WTC11 (cell line): ENCODE results near the gene RHOH. TPM values are rescaled to one million over a fixed set of nuclear protein-coding genes. Genes with fewer than 3 reads are reported as not detected.

ENCODE experiments used
- ATAC-seq: fragments of 200-7000 bp; cut with Tn5 transposase; 2 replicates; pipeline ENCODE4 v1.10.0; 2021; ENCODE audit warnings: mild to moderate bottlenecking, moderate library complexity
- CTCF ChIA-PET: fragments of 300-600 bp; sonication (Branson Sonifier 250); formaldehyde crosslinking; loops from one replicate; lab custom pipeline; 2021; ENCODE audit warnings: antibody characterized with exemption; lab: Charles Lee
- POLR2A ChIA-PET: fragments of 350-600 bp; sonication (Branson Sonifier 250); formaldehyde crosslinking; loops from one replicate; lab custom pipeline; 2021; ENCODE audit warnings: antibody characterized with exemption; lab: Charles Lee
- DNase-seq: peaks from one replicate; pipeline ENCODE4 v3.0.0; 2021; ENCODE audit warnings: low spot score
- H3K27ac Mint-ChIP-seq: 2 replicates; pipeline ENCODE4 v1.8.0; 2021; ENCODE audit warnings: mixed read lengths
- H3K27me3 Mint-ChIP-seq: 2 replicates; pipeline ENCODE4 v1.8.0; 2021; ENCODE audit warnings: low read depth, mild to moderate bottlenecking, moderate library complexity, mixed read lengths
- H3K36me3 Mint-ChIP-seq: 2 replicates; pipeline ENCODE4 v1.8.0; 2021; ENCODE audit warnings: mixed read lengths
- H3K4me1 Mint-ChIP-seq: 2 replicates; pipeline ENCODE4 v1.8.0; 2022; ENCODE audit warnings: mixed read lengths
- H3K4me3 Mint-ChIP-seq: 2 replicates; pipeline ENCODE4 v1.8.0; 2021; ENCODE audit warnings: mild to moderate bottlenecking, moderate library complexity, mixed read lengths
- H3K9me3 Mint-ChIP-seq: 2 replicates; pipeline ENCODE4 v1.8.0; 2021; ENCODE audit warnings: mixed read lengths
- CREB1 ChIP-seq: sonication (generic); formaldehyde crosslinking; IDR thresholded peaks from 2 replicates; pipeline ENCODE4 v1.8.0; 2023; ENCODE audit warnings: mild to moderate bottlenecking, missing genetic modification reagents
- ETV6 ChIP-seq: sonication (generic); formaldehyde crosslinking; IDR thresholded peaks from 2 replicates; pipeline ENCODE4 v1.8.1; 2022; ENCODE audit warnings: mild to moderate bottlenecking, missing genetic modification reagents
- FOXP1 ChIP-seq: sonication (generic); formaldehyde crosslinking; IDR thresholded peaks from 2 replicates; pipeline ENCODE4 v1.8.0; 2022; ENCODE audit warnings: missing genetic modification reagents, mild to moderate bottlenecking, moderate library complexity, borderline replicate concordance
- MYBL2 ChIP-seq: sonication (generic); formaldehyde crosslinking; IDR thresholded peaks from 2 replicates; pipeline ENCODE4 v1.8.1; 2023; ENCODE audit warnings: mild to moderate bottlenecking, moderate library complexity, missing genetic modification reagents
- NFATC4 ChIP-seq: fragments of 250-450 bp; sonication (Bioruptor Pico); IDR thresholded peaks from 2 replicates; pipeline ENCODE4 v1.9.0; 2021; ENCODE audit warnings: mild to moderate bottlenecking
- OVOL2 ChIP-seq: fragments of 250-450 bp; sonication (Bioruptor Pico); IDR thresholded peaks from 2 replicates; pipeline ENCODE4 v1.9.0; 2021; ENCODE audit warnings: mild to moderate bottlenecking, borderline replicate concordance
- TCF7 ChIP-seq: sonication (generic); formaldehyde crosslinking; IDR thresholded peaks from 2 replicates; pipeline ENCODE4 v1.8.0; 2022; ENCODE audit warnings: mild to moderate bottlenecking, low read depth, missing genetic modification reagents, moderate library complexity
- TEAD1 ChIP-seq: sonication (generic); formaldehyde crosslinking; IDR thresholded peaks from 2 replicates; pipeline ENCODE4 v1.8.0; 2022; ENCODE audit warnings: mild to moderate bottlenecking, missing genetic modification reagents
- ZNF219 ChIP-seq: sonication (generic); formaldehyde crosslinking; IDR thresholded peaks from 2 replicates; pipeline ENCODE4 v1.8.0; 2023; ENCODE audit warnings: missing genetic modification reagents, mild to moderate bottlenecking, borderline replicate concordance
- total RNA-seq: library from RNA; stranded (reverse); gene quantifications from 3 replicates; pipeline ENCODE4 v1.2.3, GENCODE V29; 2021
- TF ChIP-seq, protein P1 (sequence below): sonication (generic); formaldehyde crosslinking; IDR thresholded peaks from 2 replicates; pipeline ENCODE4 v1.8.1; 2023; ENCODE audit warnings: mild to moderate bottlenecking, missing genetic modification reagents, borderline replicate concordance
- TF ChIP-seq, protein P2 (sequence below): sonication (generic); formaldehyde crosslinking; IDR thresholded peaks from 2 replicates; pipeline ENCODE4 v1.8.1; 2023; ENCODE audit warnings: mild to moderate bottlenecking, missing genetic modification reagents, moderate library complexity
- TF ChIP-seq, protein P3 (sequence below): sonication (generic); formaldehyde crosslinking; conservative IDR thresholded peaks from 2 replicates; pipeline ENCODE4 v1.8.1; 2022; ENCODE audit warnings: mild to moderate bottlenecking, missing genetic modification reagents
- TF ChIP-seq, protein P4 (sequence below): sonication (generic); formaldehyde crosslinking; IDR thresholded peaks from 2 replicates; pipeline ENCODE4 v1.8.0; 2022; ENCODE audit warnings: mild to moderate bottlenecking, missing genetic modification reagents
- TF ChIP-seq, protein P5 (sequence below): fragments of 250-450 bp; sonication (Bioruptor Pico); IDR thresholded peaks from 2 replicates; pipeline ENCODE4 v1.9.0; 2021; ENCODE audit warnings: mild to moderate bottlenecking
- TF ChIP-seq, protein P6 (sequence below): sonication (generic); formaldehyde crosslinking; IDR thresholded peaks from 2 replicates; pipeline ENCODE4 v1.8.1; 2022; ENCODE audit warnings: mild to moderate bottlenecking, missing genetic modification reagents, moderate library complexity, borderline replicate concordance
- TF ChIP-seq, protein P7 (sequence below): sonication (generic); formaldehyde crosslinking; conservative IDR thresholded peaks from 2 replicates; pipeline ENCODE4 v1.8.1; 2023; ENCODE audit warnings: mild to moderate bottlenecking, low read depth, missing genetic modification reagents, moderate library complexity
- TF ChIP-seq, protein P8 (sequence below): sonication (generic); formaldehyde crosslinking; IDR thresholded peaks from 2 replicates; pipeline ENCODE4 v1.8.1; 2023; ENCODE audit warnings: mild to moderate bottlenecking, missing genetic modification reagents, moderate library complexity

The RHOH gene
- total RNA-seq, 1 experiment from 2014 or later = 8.7 TPM

DNA sequence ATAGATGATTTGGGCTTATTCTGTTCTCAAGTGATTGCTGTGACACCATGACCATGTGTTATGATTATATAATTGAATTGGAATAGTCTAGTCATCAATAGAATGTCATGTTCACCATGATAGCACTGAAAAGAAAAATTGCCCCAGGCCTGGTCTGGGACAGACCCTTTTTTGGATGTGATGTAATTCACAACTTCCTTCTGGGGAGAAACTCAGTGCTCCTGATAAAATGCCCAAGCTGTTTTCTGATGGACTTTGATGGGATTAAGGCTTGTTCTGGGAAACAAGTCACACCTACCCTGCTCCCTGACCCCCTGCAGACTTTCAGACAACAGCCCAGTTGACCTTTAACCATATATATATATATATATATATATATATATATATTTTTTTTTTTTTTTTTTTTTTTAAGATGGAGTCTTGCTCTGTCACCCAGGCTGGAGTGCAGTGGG lies 65.3 kb downstream of the RHOH start:
- Mint-ChIP-seq H3K36me3 (no peaks in the 10 kb centered on the region), H3K27ac (no peak overlapping the region), H3K9me3 (no peaks in the 10 kb centered on the region), H3K27me3 (no peaks in the 10 kb centered on the region; the same call in 1 of the 2 replicates), H3K4me1 (peaks cover 30% of the 10 kb centered on the region), H3K4me3 (no peak overlapping the region)
- TF ChIP-seq, protein P1, sequence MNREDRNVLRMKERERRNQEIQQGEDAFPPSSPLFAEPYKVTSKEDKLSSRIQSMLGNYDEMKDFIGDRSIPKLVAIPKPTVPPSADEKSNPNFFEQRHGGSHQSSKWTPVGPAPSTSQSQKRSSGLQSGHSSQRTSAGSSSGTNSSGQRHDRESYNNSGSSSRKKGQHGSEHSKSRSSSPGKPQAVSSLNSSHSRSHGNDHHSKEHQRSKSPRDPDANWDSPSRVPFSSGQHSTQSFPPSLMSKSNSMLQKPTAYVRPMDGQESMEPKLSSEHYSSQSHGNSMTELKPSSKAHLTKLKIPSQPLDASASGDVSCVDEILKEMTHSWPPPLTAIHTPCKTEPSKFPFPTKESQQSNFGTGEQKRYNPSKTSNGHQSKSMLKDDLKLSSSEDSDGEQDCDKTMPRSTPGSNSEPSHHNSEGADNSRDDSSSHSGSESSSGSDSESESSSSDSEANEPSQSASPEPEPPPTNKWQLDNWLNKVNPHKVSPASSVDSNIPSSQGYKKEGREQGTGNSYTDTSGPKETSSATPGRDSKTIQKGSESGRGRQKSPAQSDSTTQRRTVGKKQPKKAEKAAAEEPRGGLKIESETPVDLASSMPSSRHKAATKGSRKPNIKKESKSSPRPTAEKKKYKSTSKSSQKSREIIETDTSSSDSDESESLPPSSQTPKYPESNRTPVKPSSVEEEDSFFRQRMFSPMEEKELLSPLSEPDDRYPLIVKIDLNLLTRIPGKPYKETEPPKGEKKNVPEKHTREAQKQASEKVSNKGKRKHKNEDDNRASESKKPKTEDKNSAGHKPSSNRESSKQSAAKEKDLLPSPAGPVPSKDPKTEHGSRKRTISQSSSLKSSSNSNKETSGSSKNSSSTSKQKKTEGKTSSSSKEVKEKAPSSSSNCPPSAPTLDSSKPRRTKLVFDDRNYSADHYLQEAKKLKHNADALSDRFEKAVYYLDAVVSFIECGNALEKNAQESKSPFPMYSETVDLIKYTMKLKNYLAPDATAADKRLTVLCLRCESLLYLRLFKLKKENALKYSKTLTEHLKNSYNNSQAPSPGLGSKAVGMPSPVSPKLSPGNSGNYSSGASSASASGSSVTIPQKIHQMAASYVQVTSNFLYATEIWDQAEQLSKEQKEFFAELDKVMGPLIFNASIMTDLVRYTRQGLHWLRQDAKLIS (CRISPR knock-in tag) = no peak
- TF ChIP-seq, protein P2, sequence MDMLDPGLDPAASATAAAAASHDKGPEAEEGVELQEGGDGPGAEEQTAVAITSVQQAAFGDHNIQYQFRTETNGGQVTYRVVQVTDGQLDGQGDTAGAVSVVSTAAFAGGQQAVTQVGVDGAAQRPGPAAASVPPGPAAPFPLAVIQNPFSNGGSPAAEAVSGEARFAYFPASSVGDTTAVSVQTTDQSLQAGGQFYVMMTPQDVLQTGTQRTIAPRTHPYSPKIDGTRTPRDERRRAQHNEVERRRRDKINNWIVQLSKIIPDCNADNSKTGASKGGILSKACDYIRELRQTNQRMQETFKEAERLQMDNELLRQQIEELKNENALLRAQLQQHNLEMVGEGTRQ = no peak
- TF ChIP-seq OVOL2 (CRISPR knock-in tag) (no peak), CREB1 (CRISPR knock-in tag) (no peak), FOXP1 (no peak), TCF7 (CRISPR knock-in tag) (no peak), TEAD1 (CRISPR knock-in tag) (no peak), ETV6 (CRISPR knock-in tag) (no peak), ZNF219 (no peak), NFATC4 (CRISPR knock-in tag) (no peak), MYBL2 (no peak)
- TF ChIP-seq, protein P3, sequence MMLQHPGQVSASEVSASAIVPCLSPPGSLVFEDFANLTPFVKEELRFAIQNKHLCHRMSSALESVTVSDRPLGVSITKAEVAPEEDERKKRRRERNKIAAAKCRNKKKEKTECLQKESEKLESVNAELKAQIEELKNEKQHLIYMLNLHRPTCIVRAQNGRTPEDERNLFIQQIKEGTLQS (CRISPR knock-in tag) = no peak
- TF ChIP-seq, protein P4, sequence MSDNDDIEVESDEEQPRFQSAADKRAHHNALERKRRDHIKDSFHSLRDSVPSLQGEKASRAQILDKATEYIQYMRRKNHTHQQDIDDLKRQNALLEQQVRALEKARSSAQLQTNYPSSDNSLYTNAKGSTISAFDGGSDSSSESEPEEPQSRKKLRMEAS (CRISPR knock-in tag) = no peak
- TF ChIP-seq, protein P5, sequence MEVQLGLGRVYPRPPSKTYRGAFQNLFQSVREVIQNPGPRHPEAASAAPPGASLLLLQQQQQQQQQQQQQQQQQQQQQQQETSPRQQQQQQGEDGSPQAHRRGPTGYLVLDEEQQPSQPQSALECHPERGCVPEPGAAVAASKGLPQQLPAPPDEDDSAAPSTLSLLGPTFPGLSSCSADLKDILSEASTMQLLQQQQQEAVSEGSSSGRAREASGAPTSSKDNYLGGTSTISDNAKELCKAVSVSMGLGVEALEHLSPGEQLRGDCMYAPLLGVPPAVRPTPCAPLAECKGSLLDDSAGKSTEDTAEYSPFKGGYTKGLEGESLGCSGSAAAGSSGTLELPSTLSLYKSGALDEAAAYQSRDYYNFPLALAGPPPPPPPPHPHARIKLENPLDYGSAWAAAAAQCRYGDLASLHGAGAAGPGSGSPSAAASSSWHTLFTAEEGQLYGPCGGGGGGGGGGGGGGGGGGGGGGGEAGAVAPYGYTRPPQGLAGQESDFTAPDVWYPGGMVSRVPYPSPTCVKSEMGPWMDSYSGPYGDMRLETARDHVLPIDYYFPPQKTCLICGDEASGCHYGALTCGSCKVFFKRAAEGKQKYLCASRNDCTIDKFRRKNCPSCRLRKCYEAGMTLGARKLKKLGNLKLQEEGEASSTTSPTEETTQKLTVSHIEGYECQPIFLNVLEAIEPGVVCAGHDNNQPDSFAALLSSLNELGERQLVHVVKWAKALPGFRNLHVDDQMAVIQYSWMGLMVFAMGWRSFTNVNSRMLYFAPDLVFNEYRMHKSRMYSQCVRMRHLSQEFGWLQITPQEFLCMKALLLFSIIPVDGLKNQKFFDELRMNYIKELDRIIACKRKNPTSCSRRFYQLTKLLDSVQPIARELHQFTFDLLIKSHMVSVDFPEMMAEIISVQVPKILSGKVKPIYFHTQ = no peak
- TF ChIP-seq, protein P6, sequence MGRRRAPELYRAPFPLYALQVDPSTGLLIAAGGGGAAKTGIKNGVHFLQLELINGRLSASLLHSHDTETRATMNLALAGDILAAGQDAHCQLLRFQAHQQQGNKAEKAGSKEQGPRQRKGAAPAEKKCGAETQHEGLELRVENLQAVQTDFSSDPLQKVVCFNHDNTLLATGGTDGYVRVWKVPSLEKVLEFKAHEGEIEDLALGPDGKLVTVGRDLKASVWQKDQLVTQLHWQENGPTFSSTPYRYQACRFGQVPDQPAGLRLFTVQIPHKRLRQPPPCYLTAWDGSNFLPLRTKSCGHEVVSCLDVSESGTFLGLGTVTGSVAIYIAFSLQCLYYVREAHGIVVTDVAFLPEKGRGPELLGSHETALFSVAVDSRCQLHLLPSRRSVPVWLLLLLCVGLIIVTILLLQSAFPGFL (CRISPR knock-in tag) = no peak
- TF ChIP-seq, protein P7, sequence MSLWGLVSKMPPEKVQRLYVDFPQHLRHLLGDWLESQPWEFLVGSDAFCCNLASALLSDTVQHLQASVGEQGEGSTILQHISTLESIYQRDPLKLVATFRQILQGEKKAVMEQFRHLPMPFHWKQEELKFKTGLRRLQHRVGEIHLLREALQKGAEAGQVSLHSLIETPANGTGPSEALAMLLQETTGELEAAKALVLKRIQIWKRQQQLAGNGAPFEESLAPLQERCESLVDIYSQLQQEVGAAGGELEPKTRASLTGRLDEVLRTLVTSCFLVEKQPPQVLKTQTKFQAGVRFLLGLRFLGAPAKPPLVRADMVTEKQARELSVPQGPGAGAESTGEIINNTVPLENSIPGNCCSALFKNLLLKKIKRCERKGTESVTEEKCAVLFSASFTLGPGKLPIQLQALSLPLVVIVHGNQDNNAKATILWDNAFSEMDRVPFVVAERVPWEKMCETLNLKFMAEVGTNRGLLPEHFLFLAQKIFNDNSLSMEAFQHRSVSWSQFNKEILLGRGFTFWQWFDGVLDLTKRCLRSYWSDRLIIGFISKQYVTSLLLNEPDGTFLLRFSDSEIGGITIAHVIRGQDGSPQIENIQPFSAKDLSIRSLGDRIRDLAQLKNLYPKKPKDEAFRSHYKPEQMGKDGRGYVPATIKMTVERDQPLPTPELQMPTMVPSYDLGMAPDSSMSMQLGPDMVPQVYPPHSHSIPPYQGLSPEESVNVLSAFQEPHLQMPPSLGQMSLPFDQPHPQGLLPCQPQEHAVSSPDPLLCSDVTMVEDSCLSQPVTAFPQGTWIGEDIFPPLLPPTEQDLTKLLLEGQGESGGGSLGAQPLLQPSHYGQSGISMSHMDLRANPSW = no peak
- TF ChIP-seq, protein P8, sequence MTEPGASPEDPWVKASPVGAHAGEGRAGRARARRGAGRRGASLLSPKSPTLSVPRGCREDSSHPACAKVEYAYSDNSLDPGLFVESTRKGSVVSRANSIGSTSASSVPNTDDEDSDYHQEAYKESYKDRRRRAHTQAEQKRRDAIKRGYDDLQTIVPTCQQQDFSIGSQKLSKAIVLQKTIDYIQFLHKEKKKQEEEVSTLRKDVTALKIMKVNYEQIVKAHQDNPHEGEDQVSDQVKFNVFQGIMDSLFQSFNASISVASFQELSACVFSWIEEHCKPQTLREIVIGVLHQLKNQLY (CRISPR knock-in tag) = no peak
- no peak for DNase-seq
- ChIA-PET POLR2A (no interaction called here), CTCF (interaction anchor here (0.7 to 1.3 kb wide), 2 partner anchors 48 to 233 kb away, joined by 3 read pairs; no protein-coding TSS in a partner anchor)
- ATAC-seq = no peak
